Astrocyte of the cerebellum (primary cell): ENCODE data around the gene NAA30.

Experiments used
- DNase-seq: peaks from one replicate; pipeline ENCODE4 v3.0.0-alpha.2; 2011; ENCODE audit warnings: low read depth
- H3K4me3 ChIP-seq: 2 replicates; pipeline ENCODE4 v1.5.1; 2011; ENCODE audit warnings: mild to moderate bottlenecking, low read depth, low read length, moderate library complexity
- CTCF ChIP-seq: IDR thresholded peaks from 2 replicates; pipeline ENCODE4 v1.5.1; 2012; ENCODE audit warnings: low read length, low read depth, moderate library complexity, mild to moderate bottlenecking; ENCODE audit errors: missing control alignments
- in situ Hi-C: cut with HindIII; loops from 2 replicates; pipeline ENCODE4 v1.10.0; 2017; ENCODE audit warnings: low sequenced_read_pairs

The NAA30 gene

GRCh38 chr14:57408037-57408436, 17.7 kb downstream of the NAA30 start:
- H3K4me3 ChIP-seq, result no peak overlapping the region
- in situ Hi-C loops, result no loop called here
- no peak for DNase-seq
- TF ChIP-seq CTCF, result no peak

- DNase-seq, result no peak
- H3K4me3 ChIP-seq, result no peak overlapping the region
- in situ Hi-C loops, result no loop called here
- TF ChIP-seq CTCF, result no peak
These were observed 18.2 kb downstream of the NAA30 start for GRCh38 chr14:57408634-57409033.

GRCh38 chr14:57412341-57412740, 22.0 kb downstream of the NAA30 start:
- H3K4me3 ChIP-seq, result no peak overlapping the region
- TF ChIP-seq CTCF, result no peak
- DNase-seq, result no peak
- in situ Hi-C loops, result no loop called here

GRCh38 chr14:57413849-57414248, 23.5 kb downstream of the NAA30 start:
- no peak for TF ChIP-seq CTCF
- DNase-seq, result no peak
- in situ Hi-C loops, result no loop called here
- no peak overlapping the region for H3K4me3 ChIP-seq

- DNase-seq, result no peak
- in situ Hi-C loops, result no loop called here
- no peak overlapping the region for H3K4me3 ChIP-seq
- no peak for TF ChIP-seq CTCF
These were observed 26.8 kb downstream of the NAA30 start for GRCh38 chr14:57417228-57417627.

- in situ Hi-C loops, result no loop called here
- no peak overlapping the region for H3K4me3 ChIP-seq
- no peak for TF ChIP-seq CTCF
- no peak for DNase-seq
These were observed 28.6 kb downstream of the NAA30 start for GRCh38 chr14:57418999-57419398.

- H3K4me3 ChIP-seq, result no peak overlapping the region
- in situ Hi-C loops, result no loop called here
- DNase-seq, result no peak
- TF ChIP-seq CTCF, result no peak
These were observed 29.6 kb downstream of the NAA30 start for GRCh38 chr14:57420033-57420432.
